SK-N-SH (cell line): Measurements from ENCODE around the gene PRR15L. TPM values are rescaled to one million over a fixed set of nuclear protein-coding genes. Genes with fewer than 3 reads are reported as not detected.

Experiments used
- CTCF ChIA-PET: fragments of 300-600, 350-600 bp; formaldehyde crosslinking; extraction: SDS; loops from one replicate; lab custom pipeline; 2021; lab: Yijun Ruan, JAX
- POLR2A ChIA-PET: fragments of 350-600 bp; sonication (Branson Sonifier 250); formaldehyde crosslinking; extraction: SDS; loops from one replicate; lab custom pipeline; 2020; ENCODE audit warnings: antibody characterized with exemption, inconsistent platforms; lab: Yijun Ruan, JAX
- DNase-seq: peaks from one replicate; pipeline ENCODE4 v3.0.0; 2012
- H2AFZ ChIP-seq: fragments of 200-600 bp; sonication (generic); 2 replicates; pipeline ENCODE4 v1.8.1; 2016; ENCODE audit warnings: antibody characterized with exemption, mild to moderate bottlenecking, low read depth
- H3F3A ChIP-seq: fragments of 200-600 bp; sonication (generic); replicated peaks from 2 replicates; pipeline ENCODE3; 2016; ENCODE audit warnings: antibody characterized with exemption, mild to moderate bottlenecking; ENCODE audit not compliant: insufficient read depth
- H3K27ac ChIP-seq, 2 experiments: fragments of 200-500 bp in 1 of 2; fragments of 200-600 bp in 1 of 2; sonication (Bioruptor generic) in 1 of 2; sonication (generic), shearing (Covaris generic) in 1 of 2; 2 replicates each; pipeline versions ENCODE4 v1.5.1 to v1.6.1; 2014 to 2016; ENCODE audit warnings: low read depth in 2 of 2, inconsistent platforms in 1 of 2, low read length in 1 of 2, mild to moderate bottlenecking in 1 of 2, mixed read lengths in 1 of 2
- H3K27me3 ChIP-seq: fragments of 200-600 bp; sonication (generic), shearing (Covaris generic); 2 replicates; pipeline ENCODE4 v1.6.1; 2016; ENCODE audit warnings: mixed run types; ENCODE audit not compliant: insufficient read depth
- H3K36me3 ChIP-seq, 2 experiments: fragments of 200-500 bp in 1 of 2; fragments of 200-600 bp in 1 of 2; sonication (Bioruptor generic) in 1 of 2; sonication (generic) in 1 of 2; replicated peaks in 1 of 2; 2 replicates each; pipeline versions ENCODE3 to v1.5.1; 2014 to 2016; ENCODE audit warnings: low read length in 1 of 2, mild to moderate bottlenecking in 1 of 2; ENCODE audit not compliant: insufficient read depth in 2 of 2, control insufficient read depth in 1 of 2
- H3K4me1 ChIP-seq, 2 experiments: fragments of 200-500 bp in 1 of 2; fragments of 200-600 bp in 1 of 2; sonication (Bioruptor generic) in 1 of 2; sonication (generic), shearing (Covaris generic) in 1 of 2; 2 replicates each; pipeline versions ENCODE4 v1.5.1 to v1.6.1; 2014 to 2016; ENCODE audit warnings: low read depth in 1 of 2, low read length in 1 of 2, mixed run types in 1 of 2; ENCODE audit not compliant: insufficient read depth in 2 of 2, control insufficient read depth in 1 of 2
- H3K4me2 ChIP-seq: fragments of 200-600 bp; sonication (generic), shearing (Covaris generic); 2 replicates; pipeline ENCODE4 v1.6.1; 2017; ENCODE audit warnings: mixed run types
- H3K4me3 ChIP-seq, 2 experiments: fragments of 200-500 bp in 1 of 2; fragments of 200-600 bp in 1 of 2; sonication (Bioruptor generic) in 1 of 2; sonication (generic), shearing (Covaris generic) in 1 of 2; 2 replicates each; pipeline versions ENCODE4 v1.5.1 to v1.8.1; 2014 to 2016; ENCODE audit warnings: low read depth in 2 of 2, inconsistent platforms in 1 of 2, low read length in 1 of 2, mild to moderate bottlenecking in 1 of 2, mixed read lengths in 1 of 2, moderate library complexity in 1 of 2
- H3K79me2 ChIP-seq: fragments of 200-600 bp; sonication (generic); 2 replicates; pipeline ENCODE4 v1.8.1; 2017; ENCODE audit warnings: mild to moderate bottlenecking; ENCODE audit not compliant: insufficient read depth
- H3K9ac ChIP-seq: fragments of 200-600 bp; sonication (generic); 2 replicates; pipeline ENCODE4 v1.6.1; 2017; ENCODE audit warnings: mixed run types
- H3K9me2 ChIP-seq: fragments of 200-600 bp; sonication (generic); 2 replicates; pipeline ENCODE4 v1.6.1; 2017; ENCODE audit warnings: mixed run types
- H3K9me3 ChIP-seq: fragments of 200-600 bp; sonication (generic); 2 replicates; pipeline ENCODE4 v1.6.1; 2017; ENCODE audit warnings: mixed run types, mild to moderate bottlenecking, moderate library complexity
- H4K20me1 ChIP-seq: fragments of 200-600 bp; sonication (generic); 2 replicates; pipeline ENCODE4 v1.6.1; 2017; ENCODE audit warnings: mild to moderate bottlenecking, mixed run types; ENCODE audit not compliant: insufficient read depth
- ELF1 ChIP-seq: IDR thresholded peaks from 2 replicates; pipeline ENCODE4 v1.4.0; 2012
- FOSL2 ChIP-seq: IDR thresholded peaks from 2 replicates; pipeline ENCODE4 v1.4.0; 2012; ENCODE audit warnings: low read depth, mild to moderate bottlenecking, moderate library complexity, borderline replicate concordance
- FOXJ3 ChIP-seq: sonication (generic); formaldehyde crosslinking; IDR thresholded peaks from 2 replicates; pipeline ENCODE4 v1.5.1; 2020; ENCODE audit warnings: mild to moderate bottlenecking, missing genetic modification reagents
- FOXM1 ChIP-seq: IDR thresholded peaks from 2 replicates; pipeline ENCODE4 v1.4.0; 2012; ENCODE audit warnings: low read depth, mild to moderate bottlenecking
- GABPA ChIP-seq: IDR thresholded peaks from 2 replicates; pipeline ENCODE4 v1.4.0; 2012; ENCODE audit warnings: low read depth, mild to moderate bottlenecking
- GATA2 ChIP-seq: sonication (generic); formaldehyde crosslinking; IDR thresholded peaks from 2 replicates; pipeline ENCODE4 v1.5.0; 2020; ENCODE audit warnings: mild to moderate bottlenecking, missing genetic modification reagents
- JUND ChIP-seq: IDR thresholded peaks from 2 replicates; pipeline ENCODE4 v1.4.0; 2012
- NFIC ChIP-seq: IDR thresholded peaks from 2 replicates; pipeline ENCODE4 v1.4.0; 2012; ENCODE audit warnings: borderline replicate concordance
- NRF1 ChIP-seq: IDR thresholded peaks from 2 replicates; pipeline ENCODE4 v1.6.1; 2012; ENCODE audit warnings: low read depth, mild to moderate bottlenecking, low read length
- RAD21 ChIP-seq: IDR thresholded peaks from 2 replicates; pipeline ENCODE4 v1.6.1; 2012; ENCODE audit warnings: mild to moderate bottlenecking, low read length
- RCOR1 ChIP-seq: fragments of 150-350 bp; IDR thresholded peaks from 2 replicates; pipeline ENCODE4 v1.6.1; 2017; ENCODE audit warnings: antibody characterized with exemption, low read length
- RFX5 ChIP-seq: IDR thresholded peaks from 2 replicates; pipeline ENCODE4 v1.6.1; 2012; ENCODE audit warnings: mild to moderate bottlenecking, improper control_type of control experiment, low read length
- RXRA ChIP-seq: IDR thresholded peaks from 2 replicates; pipeline ENCODE4 v1.4.0; 2012; ENCODE audit warnings: low read depth, mild to moderate bottlenecking, borderline replicate concordance
- TCF12 ChIP-seq: IDR thresholded peaks from 2 replicates; pipeline ENCODE4 v1.4.0; 2012
- TEAD4 ChIP-seq: IDR thresholded peaks from 2 replicates; pipeline ENCODE4 v1.4.0; 2012; ENCODE audit warnings: mild to moderate bottlenecking, borderline replicate concordance; ENCODE audit not compliant: insufficient read depth
- YY1 ChIP-seq: IDR thresholded peaks from 2 replicates; pipeline ENCODE4 v1.4.0; 2012; ENCODE audit warnings: low read depth, mild to moderate bottlenecking
- WGBS: methylation state at CpG from one replicate; pipeline ENCODE4 v1.1.6; 2017; ENCODE audit warnings: low lambda C conversion rate; 5-methylcytosine and 5-hydroxymethylcytosine counted together
- polyA plus RNA-seq, 3 experiments: library from polyadenylated mRNA; depleted of rRNA; stranded (reverse); fragments of >200 nt; gene quantifications; 2 replicates each; pipeline ENCODE4 v1.2.3, GENCODE V29; 2012
- TF ChIP-seq, protein P1 (sequence below): IDR thresholded peaks from 2 replicates; pipeline ENCODE4; 2012
- TF ChIP-seq, protein P2 (sequence below): fragments of 200-600 bp; sonication (generic); IDR thresholded peaks from 2 replicates; pipeline ENCODE4 v1.6.1; 2017; ENCODE audit warnings: antibody characterized with exemption, mild to moderate bottlenecking, moderate library complexity
- TF ChIP-seq, protein P3 (sequence below): IDR thresholded peaks from 2 replicates; pipeline ENCODE4 v1.4.0; 2012; ENCODE audit warnings: low read depth

PRR15L gene
- polyA plus RNA-seq, 1 of the 3 experiments (the other 2 are of a cell fraction): not detected

DNA sequence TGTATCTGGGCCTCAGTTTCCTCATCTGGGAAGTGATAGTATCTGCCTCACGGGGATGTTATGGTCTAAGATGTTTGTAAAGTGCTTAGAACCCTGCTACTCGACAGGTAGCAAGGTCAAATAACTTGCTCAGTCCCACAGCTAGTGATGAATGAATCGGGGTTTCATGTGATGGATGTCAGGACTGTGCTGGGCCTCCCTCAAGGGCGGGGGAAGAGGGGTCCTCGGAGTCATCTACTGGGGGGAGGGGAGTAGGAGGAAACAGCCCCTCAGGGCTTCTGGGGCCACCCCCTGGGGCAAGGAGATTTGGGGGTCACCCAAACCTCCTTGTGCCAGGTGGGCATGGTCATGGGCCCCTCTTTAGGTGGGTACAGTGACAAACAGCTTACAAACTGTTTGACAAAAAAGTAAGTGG, 15.6 kb downstream of the PRR15L start:
- Histone ChIP-seq H3K27ac (0 out of 4 replicates have a peak overlapping the region, but pooled peaks of 1 of the 2 experiments have one; percentile 73), H3K27me3 (no peaks in the 10 kb centered on the region), H3K36me3 (peaks cover 0 to 23% of the 10 kb centered on the region in 2 experiments), H3K9ac (peak overlapping the region; percentile 69), H3K9me2 (no peaks in the 10 kb centered on the region), H3K79me2 (peaks cover 13% of the 10 kb centered on the region; the same call in 1 of the 2 replicates), H2AFZ (peak overlapping the region; percentile 92), H3K4me3 (peak overlapping the region; percentile 76 to 78)
- peak; percentile 48 for DNase-seq
- CTCF ChIA-PET: interaction anchor here (0.7 to 41.6 kb wide), 13 partner anchors 4 to 1286 kb away, joined by 3 to 1216 read pairs (median 8); partner anchors contain the start of genes CDK5RAP3, PNPO, PRR15L and SCRN2
- POLR2A ChIA-PET: interaction anchor here (0.8 to 1.6 kb wide), 5 partner anchors 8 to 61 kb away, joined by 4 to 7 read pairs (median 5); partner anchors contain the start of gene CDK5RAP3
- no peak for TF ChIP-seq RAD21
- no peak for TF ChIP-seq FOXM1
- TF ChIP-seq TCF12: no peak
- no peak for TF ChIP-seq ELF1
- TF ChIP-seq NRF1: no peak
- TF ChIP-seq, all 33 proteins: peak for 0
- Histone ChIP-seq H3K4me1 (peaks cover 6 to 17% of the 10 kb centered on the region in 2 experiments; a peak in 3 of 4 replicates), H3K4me2 (peak overlapping the region; percentile 91), H4K20me1 (no peaks in the 10 kb centered on the region), H3K9me3 (no peaks in the 10 kb centered on the region), H3F3A (peaks cover 5% of the 10 kb centered on the region)
- WGBS: 14% methylated on average over 5 of the region's 5 CpGs

DNA sequence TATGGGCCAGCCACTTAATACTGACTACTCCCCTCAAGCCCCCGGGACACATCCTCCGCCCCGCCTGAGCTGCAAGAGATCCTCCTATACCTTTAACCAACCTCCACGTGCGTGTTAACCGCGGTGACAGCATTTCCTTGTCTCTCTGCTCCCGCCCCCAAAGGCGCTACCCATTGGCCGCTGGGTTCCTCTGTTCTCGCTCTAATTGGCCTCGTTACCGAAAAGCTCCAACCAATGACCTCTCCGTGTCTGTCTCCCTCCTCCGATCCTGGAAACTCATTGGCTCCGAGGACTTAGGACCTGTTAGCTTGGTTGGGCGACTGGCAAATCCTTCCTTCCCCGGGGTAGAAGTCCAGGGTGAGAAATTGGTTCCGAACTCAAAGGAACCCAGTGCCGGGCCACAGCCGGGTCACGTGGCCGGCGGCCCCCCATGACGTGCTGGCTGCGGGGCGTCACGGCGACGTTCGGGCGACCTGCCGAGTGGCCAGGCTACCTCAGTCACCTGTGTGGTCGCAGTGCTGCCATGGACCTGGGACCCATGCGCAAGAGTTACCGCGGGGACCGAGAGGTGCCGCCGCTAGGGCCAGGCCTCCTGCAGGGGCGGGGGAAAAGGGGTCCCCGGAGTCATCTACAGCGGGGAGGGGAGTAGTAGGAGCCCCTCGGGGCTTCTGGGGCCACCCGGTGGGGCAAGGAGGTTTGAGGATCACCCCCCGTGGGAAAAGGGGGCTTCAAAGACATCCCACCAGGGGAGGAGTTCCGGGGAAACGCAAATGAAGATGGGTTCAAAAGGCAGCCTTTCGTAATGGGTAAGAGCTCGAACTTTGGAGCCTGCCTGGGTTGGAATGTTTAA, 16.2 kb downstream of the PRR15L start, which contains the start of gene PNPO:
PNPO (plus strand) TSS at position 326 of the 850 bp plus-strand sequence; CDS start at position 431, 105 bp downstream.
- CTCF ChIA-PET: interaction anchor here (0.7 to 41.6 kb wide), 13 partner anchors 3 to 1287 kb away, joined by 3 to 1216 read pairs (median 8); partner anchors contain the start of genes CDK5RAP3, PNPO, PRR15L and SCRN2
- POLR2A ChIA-PET: interaction anchor here (0.6 to 1.7 kb wide), 14 partner anchors 9 to 101 kb away, joined by 3 to 8 read pairs (median 4); partner anchors contain the start of genes CDK5RAP3, PRR15L, SCRN2 and SP2
- Histone ChIP-seq H3K27ac (peak within 1 kb of the TSS in 1 of 2 experiments; percentile 73; a peak in 3 of 4 replicates), H3K27me3 (no peaks in the 10 kb centered on the region), H3K4me2 (peak within 1 kb of the TSS; percentile 91), H3K9ac (peak within 1 kb of the TSS; percentile 69), H3F3A (peaks cover 5% of the 10 kb centered on the region), H2AFZ (peak within 1 kb of the TSS; percentile 92), H4K20me1 (no peaks in the 10 kb centered on the region), H3K4me1 (peaks cover 6 to 17% of the 10 kb centered on the region in 2 experiments; a peak in 3 of 4 replicates), H3K36me3 (peaks cover 0 to 20% of the 10 kb centered on the region in 2 experiments), H3K9me3 (no peaks in the 10 kb centered on the region), H3K9me2 (no peaks in the 10 kb centered on the region), H3K4me3 (peak within 1 kb of the TSS; percentile 76 to 78), H3K79me2 (peaks cover 13% of the 10 kb centered on the region; the same call in 1 of the 2 replicates)
- WGBS: 3% methylated on average over 40 of the region's 50 CpGs
- DNase-seq: peak; percentile 98
- TF ChIP-seq TEAD4: no peak
- TF ChIP-seq FOXJ3 (CRISPR knock-in tag): no peak
- TF ChIP-seq, protein P1, sequence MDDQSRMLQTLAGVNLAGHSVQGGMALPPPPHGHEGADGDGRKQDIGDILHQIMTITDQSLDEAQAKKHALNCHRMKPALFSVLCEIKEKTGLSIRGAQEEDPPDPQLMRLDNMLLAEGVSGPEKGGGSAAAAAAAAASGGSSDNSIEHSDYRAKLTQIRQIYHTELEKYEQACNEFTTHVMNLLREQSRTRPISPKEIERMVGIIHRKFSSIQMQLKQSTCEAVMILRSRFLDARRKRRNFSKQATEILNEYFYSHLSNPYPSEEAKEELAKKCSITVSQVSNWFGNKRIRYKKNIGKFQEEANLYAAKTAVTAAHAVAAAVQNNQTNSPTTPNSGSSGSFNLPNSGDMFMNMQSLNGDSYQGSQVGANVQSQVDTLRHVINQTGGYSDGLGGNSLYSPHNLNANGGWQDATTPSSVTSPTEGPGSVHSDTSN: peak; percentile 78
- TF ChIP-seq RFX5: peak; percentile 93
- TF ChIP-seq RCOR1: no peak
- TF ChIP-seq FOSL2: no peak
- no peak for TF ChIP-seq NFIC
- TF ChIP-seq NRF1: peak; percentile 18; the same call in 1 of the 2 replicates
- TF ChIP-seq RXRA: no peak
- TF ChIP-seq, protein P2, sequence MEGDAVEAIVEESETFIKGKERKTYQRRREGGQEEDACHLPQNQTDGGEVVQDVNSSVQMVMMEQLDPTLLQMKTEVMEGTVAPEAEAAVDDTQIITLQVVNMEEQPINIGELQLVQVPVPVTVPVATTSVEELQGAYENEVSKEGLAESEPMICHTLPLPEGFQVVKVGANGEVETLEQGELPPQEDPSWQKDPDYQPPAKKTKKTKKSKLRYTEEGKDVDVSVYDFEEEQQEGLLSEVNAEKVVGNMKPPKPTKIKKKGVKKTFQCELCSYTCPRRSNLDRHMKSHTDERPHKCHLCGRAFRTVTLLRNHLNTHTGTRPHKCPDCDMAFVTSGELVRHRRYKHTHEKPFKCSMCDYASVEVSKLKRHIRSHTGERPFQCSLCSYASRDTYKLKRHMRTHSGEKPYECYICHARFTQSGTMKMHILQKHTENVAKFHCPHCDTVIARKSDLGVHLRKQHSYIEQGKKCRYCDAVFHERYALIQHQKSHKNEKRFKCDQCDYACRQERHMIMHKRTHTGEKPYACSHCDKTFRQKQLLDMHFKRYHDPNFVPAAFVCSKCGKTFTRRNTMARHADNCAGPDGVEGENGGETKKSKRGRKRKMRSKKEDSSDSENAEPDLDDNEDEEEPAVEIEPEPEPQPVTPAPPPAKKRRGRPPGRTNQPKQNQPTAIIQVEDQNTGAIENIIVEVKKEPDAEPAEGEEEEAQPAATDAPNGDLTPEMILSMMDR: no peak; the same call in 1 of the 2 replicates
- TF ChIP-seq, protein P3, sequence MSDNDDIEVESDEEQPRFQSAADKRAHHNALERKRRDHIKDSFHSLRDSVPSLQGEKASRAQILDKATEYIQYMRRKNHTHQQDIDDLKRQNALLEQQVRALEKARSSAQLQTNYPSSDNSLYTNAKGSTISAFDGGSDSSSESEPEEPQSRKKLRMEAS: peak; percentile 100
- TF ChIP-seq YY1: peak; percentile 63; the same call in 1 of the 2 replicates
- no peak for TF ChIP-seq JUND
- no peak for TF ChIP-seq GATA2 (CRISPR knock-in tag)
- TF ChIP-seq GABPA: peak; percentile 66
- peak; percentile 16; the same call in 1 of the 2 replicates for TF ChIP-seq TCF12
- TF ChIP-seq FOXM1: no peak
